Transverse colon (tissue), 4 donors: ENCODE measurements around the gene RCN1. TPM values are rescaled to one million over a fixed set of nuclear protein-coding genes. Genes with fewer than 3 reads are reported as not detected.

Source experiments
- DNase-seq: peaks from one replicate; pipeline ENCODE4 v3.0.0-alpha.2; 2019
- H3K27ac ChIP-seq, 4 donors: fragments of 200-600 bp; sonication (generic); 2 replicates each; pipeline ENCODE4 v1.5.1; 2016 to 2018; ENCODE audit warnings: inconsistent platforms in 4 of 4
- H3K27me3 ChIP-seq: fragments of 200-600 bp; sonication (generic); 2 replicates; pipeline ENCODE4 v1.5.1; 2017; ENCODE audit warnings: inconsistent platforms
- H3K36me3 ChIP-seq, 4 donors: fragments of 200-600 bp; sonication (generic); 2 replicates each; pipeline ENCODE4 v1.5.1; 2017 to 2019; ENCODE audit warnings: inconsistent platforms in 4 of 4
- H3K4me1 ChIP-seq, 4 donors: fragments of 200-600 bp; sonication (generic); 2 replicates each; pipeline ENCODE4 v1.5.1; 2017 to 2020; ENCODE audit warnings: inconsistent platforms in 4 of 4
- H3K4me3 ChIP-seq, 4 donors: fragments of 200-600 bp; sonication (generic); 1 replicate in 1 of 4; 2 replicates in 3 of 4; pipeline versions ENCODE4 v1.5.1 to v1.6.1; 2017 to 2019; ENCODE audit warnings: inconsistent platforms in 4 of 4
- H3K9me3 ChIP-seq, 2 donors: fragments of 200-600 bp; sonication (generic); 2 replicates each; pipeline ENCODE4 v1.5.1; 2017 to 2019; ENCODE audit warnings: inconsistent platforms in 2 of 2
- CTCF ChIP-seq, 5 experiments: fragments of 200-600 bp in 3 of 5; fragments of 450-650 bp in 2 of 5; sonication (generic) in 3 of 5; IDR thresholded peaks; 1 replicate in 2 of 5; 2 replicates in 3 of 5; pipeline ENCODE4 v1.5.1; 2016 to 2017; ENCODE audit warnings: antibody characterized with exemption in 5 of 5, inconsistent platforms in 3 of 5, mild to moderate bottlenecking in 2 of 5, moderate library complexity in 1 of 5
- EP300 ChIP-seq: sonication (generic); formaldehyde crosslinking; IDR thresholded peaks from one replicate; pipeline ENCODE4 v1.6.1; 2017; ENCODE audit warnings: antibody characterized with exemption, low read depth
- POLR2A ChIP-seq: fragments of 450-650 bp; IDR thresholded peaks from one replicate; pipeline ENCODE4 v1.6.1; 2016; ENCODE audit warnings: antibody characterized with exemption, mild to moderate bottlenecking, moderate library complexity
- POLR2AphosphoS5 ChIP-seq, 3 donors: sonication (generic); formaldehyde crosslinking; IDR thresholded peaks; one replicate each; pipeline ENCODE4 v1.6.1; 2016; ENCODE audit warnings: antibody characterized with exemption in 3 of 3
- WGBS, 2 donors: methylation state at CpG; one replicate each; pipeline ENCODE4 v1.1.5; 2018; ENCODE audit warnings: low coverage in 1 of 2; 5-methylcytosine and 5-hydroxymethylcytosine counted together
- in situ Hi-C, 4 donors: fragments of 200-750 bp; cut with MboI; loops; one replicate each; pipeline versions ENCODE4 v1.15.0 to v1.15.1; 2017; ENCODE audit warnings: low sequenced_read_pairs in 3 of 4, low pct_ligation_motif_present in 1 of 4, low pct_unique_long_range_greater_than_20kb in 1 of 4
- intact Hi-C: fragments of 100-400 bp; cut with DNase I; formaldehyde crosslinking; loops from one replicate; pipeline ENCODE4 v1.15.1; 2023; ENCODE audit warnings: low total_unique reads
- total RNA-seq, 4 donors: library from RNA; depleted of rRNA; stranded (reverse); fragments of >200 nt; gene quantifications; one replicate each; pipeline ENCODE4 v1.1.0, GENCODE V29; 2016

The RCN1 gene
- total RNA-seq = 10 to 100 TPM in 3 of 4 donors, 1 to 10 TPM in 1; 3.4 to 32.4 (median 28.8) TPM

DNA sequence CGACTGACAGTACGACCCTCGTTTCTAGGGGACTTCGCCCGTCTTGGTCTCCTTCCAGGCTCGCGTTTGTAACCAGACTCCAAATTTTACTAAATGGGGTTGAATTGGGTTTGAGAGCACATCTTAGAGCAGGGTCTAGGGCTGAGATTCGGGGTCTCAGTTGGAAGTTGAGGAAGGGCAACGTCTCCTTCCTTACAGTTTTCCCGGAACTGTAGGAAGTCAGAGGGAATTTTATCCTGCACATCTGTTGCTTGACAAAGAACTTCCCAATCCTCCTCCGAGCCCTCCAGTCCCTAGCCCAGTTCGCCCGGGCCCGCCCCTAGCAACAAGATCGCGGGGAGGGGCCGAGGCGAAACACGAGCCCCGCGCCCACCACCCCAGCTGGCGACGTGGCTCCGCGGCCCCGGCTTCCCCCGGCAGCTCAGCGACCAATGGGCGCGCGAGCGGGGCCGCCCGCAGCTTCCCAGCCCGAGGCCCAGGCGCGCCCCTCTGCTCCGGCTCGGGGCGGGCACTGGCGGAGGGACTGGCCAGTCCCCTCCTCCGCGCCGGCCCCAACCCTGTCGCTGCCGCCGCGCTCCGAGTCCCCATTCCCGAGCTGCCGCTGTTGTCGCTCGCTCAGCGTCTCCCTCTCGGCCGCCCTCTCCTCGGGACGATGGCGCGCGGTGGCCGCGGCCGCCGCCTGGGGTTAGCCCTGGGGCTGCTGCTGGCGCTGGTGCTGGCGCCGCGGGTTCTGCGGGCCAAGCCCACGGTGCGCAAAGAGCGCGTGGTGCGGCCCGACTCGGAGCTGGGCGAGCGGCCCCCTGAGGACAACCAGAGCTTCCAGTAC lies at the start of gene RCN1:
RCN1 (plus strand) TSS at position 530 of the 826 bp plus-strand sequence; CDS start at position 653, 123 bp downstream.
- in situ Hi-C loops = no loop called here
- H3K27ac ChIP-seq = peak within 1 kb of the TSS; percentile 85 to 91 (median 90)
- peaks cover 3 to 24% (median 15%) of the 10 kb centered on the region in 4 donors for H3K4me1 ChIP-seq
- DNase-seq = peak; percentile 57
- intact Hi-C loops = no loop called here
- H3K27me3 ChIP-seq = no peaks in the 10 kb centered on the region
- H3K4me3 ChIP-seq = peak within 1 kb of the TSS; percentile 59 to 90 (median 68)
- H3K36me3 ChIP-seq = no peaks in the 10 kb centered on the region
- WGBS, 2 donors = 12 to 60% methylated on average over 5 to 31 of the region's 79 CpGs
- no peaks in the 10 kb centered on the region for H3K9me3 ChIP-seq
- TF ChIP-seq CTCF (IDR thresholded peaks at IDR 0.05) (no peak), POLR2A (peak; percentile 47), EP300 (no peak), POLR2AphosphoS5 (IDR thresholded peaks at IDR 0.05) (peak; percentile 35 to 75 (median 60))

DNA sequence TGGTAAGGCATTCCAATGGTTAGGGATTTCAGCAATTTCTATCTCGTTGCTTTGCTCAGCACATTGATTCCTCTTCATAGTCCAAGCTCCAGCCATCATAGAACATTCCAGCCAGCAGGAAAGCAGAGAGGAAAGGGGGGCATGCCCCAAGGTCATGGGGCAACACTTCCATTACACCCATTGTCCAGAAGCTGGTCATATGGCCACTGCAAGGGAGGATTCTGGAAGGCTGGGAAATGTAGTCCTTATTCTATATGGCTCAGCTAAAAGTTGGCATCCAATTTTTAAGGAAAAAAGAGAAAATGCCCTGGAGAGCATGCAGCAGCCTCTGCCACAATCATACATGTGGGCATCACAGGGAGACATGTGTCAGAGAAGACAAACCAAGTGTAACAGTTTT lies 47.1 kb upstream of the RCN1 start:
- H3K4me3 ChIP-seq = no peak overlapping the region
- intact Hi-C loops = no loop called here
- WGBS, 2 donors = 48% methylated on average over 1 of the region's 1 CpG; no CpG with 5 or more reads in 1 of the 2 donors

GRCh38 chr11:32044158-32044863 lies 46.6 kb upstream of the RCN1 start:
- intact Hi-C loops (no loop called here), in situ Hi-C loops (no loop called here)
- no peaks in the 10 kb centered on the region for H3K9me3 ChIP-seq
- no peak overlapping the region for H3K4me3 ChIP-seq
- no peaks in the 10 kb centered on the region for H3K27me3 ChIP-seq
- H3K36me3 ChIP-seq = no peaks in the 10 kb centered on the region
- no peak for TF ChIP-seq CTCF (IDR thresholded peaks at IDR 0.05)
- TF ChIP-seq POLR2A = no peak
- no peak for TF ChIP-seq EP300
- no peak for TF ChIP-seq POLR2AphosphoS5 (IDR thresholded peaks at IDR 0.05)
- no peak overlapping the region for H3K27ac ChIP-seq
- no peaks in the 10 kb centered on the region for H3K4me1 ChIP-seq
- DNase-seq = no peak
- 61% methylated on average over 4 of the region's 4 CpGs; no CpG with 5 or more reads in 1 of the 2 donors for WGBS, 2 donors

More for the DNA sequence above, 47.1 kb upstream of the RCN1 start:
- Histone ChIP-seq H3K9me3 (no peaks in the 10 kb centered on the region), H3K27ac (no peak overlapping the region), H3K27me3 (no peaks in the 10 kb centered on the region), H3K4me1 (no peaks in the 10 kb centered on the region), H3K36me3 (no peaks in the 10 kb centered on the region)
- in situ Hi-C loops = no loop called here
- TF ChIP-seq POLR2A = no peak
- TF ChIP-seq POLR2AphosphoS5 (IDR thresholded peaks at IDR 0.05) = no peak
- no peak for TF ChIP-seq EP300
- no peak for DNase-seq

- Histone ChIP-seq H3K36me3 (no peaks in the 10 kb centered on the region), H3K27ac (no peak overlapping the region), H3K4me1 (no peaks in the 10 kb centered on the region), H3K27me3 (no peaks in the 10 kb centered on the region), H3K9me3 (no peaks in the 10 kb centered on the region), H3K4me3 (no peak overlapping the region)
- DNase-seq = no peak
- intact Hi-C loops = no loop called here
- in situ Hi-C loops = no loop called here
- TF ChIP-seq CTCF (IDR thresholded peaks at IDR 0.05) = no peak
Measured at GRCh38 chr11:32045456-32045855, 45.4 kb upstream of the RCN1 start.
